HCT116 (cell line): ENCODE results near the gene NR6A1. TPM values are rescaled to one million over a fixed set of nuclear protein-coding genes. Genes with fewer than 3 reads are reported as not detected.

ENCODE experiments used
- ATAC-seq: fragments of 200-7000 bp; cut with Tn5 transposase; 2 replicates; pipeline ENCODE4 v1.9.1; 2020; ENCODE audit warnings: mild to moderate bottlenecking, moderate library complexity
- BruUV-seq: library from RNA; stranded (reverse); fragments of 400-500 nt; replicated peaks from 2 replicates; lab custom pipeline; 2021; lab: Mats Ljungman, UMichigan
- CTCF ChIA-PET: fragments of 300-600 bp; sonication (Branson Sonifier 250); formaldehyde crosslinking; loops from one replicate; lab custom pipeline; 2021; ENCODE audit warnings: antibody characterized with exemption; lab: Charles Lee
- POLR2A ChIA-PET: fragments of 300-600, 350-600 bp; sonication (Branson Sonifier 250); formaldehyde crosslinking; loops from one replicate; lab custom pipeline; 2021; ENCODE audit warnings: antibody characterized with exemption; lab: Charles Lee
- RAD21 ChIA-PET, 2 experiments: fragments of 300-600 bp; sonication (Branson Sonifier 250); formaldehyde crosslinking; loops; one replicate each; lab custom pipeline; 2023; ENCODE audit warnings: low total read pairs in 2 of 2; ENCODE audit not compliant: uncharacterized antibody in 2 of 2, unreplicated experiment in 2 of 2, low non-redundant PET in 1 of 2; lab: Charles Lee
- DNase-seq: peaks from one replicate; pipeline ENCODE4 v3.0.0-alpha.2; 2010; ENCODE audit warnings: low read depth, low spot score
- H2AFZ ChIP-seq: fragments of 200-600 bp; shearing (Covaris generic), sonication (generic); 2 replicates; pipeline ENCODE4 v1.6.1; 2017; ENCODE audit warnings: low read depth, mixed run types, mixed read lengths, antibody characterized with exemption, low read length; ENCODE audit not compliant: poor library complexity, severe bottlenecking
- H3K27ac ChIP-seq: 2 replicates; pipeline ENCODE4 v1.5.1; 2012; ENCODE audit warnings: low read depth, low read length
- H3K27me3 ChIP-seq: fragments of 200-600 bp; sonication (generic); 2 replicates; pipeline ENCODE4 v1.6.1; 2016; ENCODE audit warnings: mixed run types, low read length, mixed read lengths; ENCODE audit not compliant: insufficient read depth
- H3K36me3 ChIP-seq, 2 experiments: fragments of 200-500 bp in 1 of 2; fragments of 200-600 bp in 1 of 2; sonication (Bioruptor generic) in 1 of 2; sonication (generic) in 1 of 2; 2 replicates each; pipeline versions ENCODE4 v1.5.1 to v1.6.1; 2014 to 2016; ENCODE audit warnings: low read length in 2 of 2, inconsistent platforms in 1 of 2, mixed read lengths in 1 of 2, mixed run types in 1 of 2; ENCODE audit not compliant: insufficient read depth in 2 of 2, control insufficient read depth in 1 of 2
- H3K4me1 ChIP-seq, 2 experiments: fragments of 200-600 bp in 1 of 2; sonication (generic) in 1 of 2; 2 replicates each; pipeline versions ENCODE4 v1.5.1 to v1.6.1; 2012 to 2017; ENCODE audit warnings: low read length in 2 of 2, inconsistent platforms in 1 of 2, mild to moderate bottlenecking in 1 of 2, mixed read lengths in 1 of 2, mixed run types in 1 of 2, moderate library complexity in 1 of 2; ENCODE audit not compliant: insufficient read depth in 2 of 2, control insufficient read depth in 1 of 2
- H3K4me2 ChIP-seq: fragments of 200-600 bp; sonication (generic); 2 replicates; pipeline ENCODE4 v1.6.1; 2017; ENCODE audit warnings: mixed run types, low read length, mixed read lengths
- H3K4me3 ChIP-seq, 2 experiments: fragments of 200-600 bp in 1 of 2; sonication (generic) in 1 of 2; replicated peaks in 1 of 2; 2 replicates each; pipeline ENCODE4 v1.5.1; 2011 to 2016; ENCODE audit warnings: low read length in 2 of 2, control low read depth in 1 of 2, low read depth in 1 of 2, mild to moderate bottlenecking in 1 of 2, mixed read lengths in 1 of 2, mixed run types in 1 of 2
- H3K79me2 ChIP-seq: fragments of 200-600 bp; sonication (generic); 2 replicates; pipeline ENCODE4 v1.6.1; 2017; ENCODE audit warnings: mild to moderate bottlenecking, mixed run types, low read length, moderate library complexity, mixed read lengths; ENCODE audit not compliant: insufficient read depth
- H3K9ac ChIP-seq: fragments of 200-600 bp; sonication (generic); 2 replicates; pipeline ENCODE4 v1.6.1; 2016; ENCODE audit warnings: low read length, mixed read lengths
- H3K9me2 ChIP-seq: fragments of 200-600 bp; sonication (generic), shearing (Covaris generic); 2 replicates; pipeline ENCODE4 v1.6.1; 2017; ENCODE audit warnings: mixed run types, mild to moderate bottlenecking, moderate library complexity; ENCODE audit not compliant: insufficient read depth
- H3K9me3 ChIP-seq, 2 experiments: fragments of 200-500 bp in 1 of 2; fragments of 200-600 bp in 1 of 2; sonication (Bioruptor generic) in 1 of 2; sonication (generic) in 1 of 2; 2 replicates each; pipeline ENCODE4 v1.6.1; 2014 to 2017; ENCODE audit warnings: low read length in 2 of 2, mixed read lengths in 2 of 2, inconsistent platforms in 1 of 2, low read depth in 1 of 2, mild to moderate bottlenecking in 1 of 2, mixed run types in 1 of 2, moderate library complexity in 1 of 2; ENCODE audit not compliant: control insufficient read depth in 1 of 2, insufficient read depth in 1 of 2
- H4K20me1 ChIP-seq: fragments of 200-600 bp; sonication (generic), shearing (Covaris generic); 2 replicates; pipeline ENCODE4 v1.6.1; 2017; ENCODE audit warnings: mixed run types, mild to moderate bottlenecking, moderate library complexity; ENCODE audit not compliant: insufficient read depth
- CEBPB ChIP-seq: IDR thresholded peaks from 2 replicates; pipeline ENCODE4 v1.6.1; 2012; ENCODE audit warnings: low read depth
- CTCF ChIP-seq, 3 experiments: fragments of 200-600 bp in 1 of 3; sonication (generic) in 1 of 3; IDR thresholded peaks in 2 of 3; conservative IDR thresholded peaks in 1 of 3; 2 replicates each; pipeline ENCODE4 v1.5.1; 2012 to 2017; ENCODE audit warnings: low read depth in 2 of 3, low read length in 2 of 3, antibody characterized with exemption in 1 of 3, borderline replicate concordance in 1 of 3, control low read depth in 1 of 3, mild to moderate bottlenecking in 1 of 3, mixed read lengths in 1 of 3, mixed run types in 1 of 3, moderate library complexity in 1 of 3; ENCODE audit not compliant: insufficient read depth in 1 of 3
- ELF1 ChIP-seq: IDR thresholded peaks from 2 replicates; pipeline ENCODE4 v1.6.1; 2012; ENCODE audit warnings: low read depth, borderline replicate concordance
- EZH2 ChIP-seq: fragments of 200-600 bp; sonication (generic); IDR thresholded peaks from 2 replicates; pipeline ENCODE4 v1.6.1; 2017; ENCODE audit warnings: antibody characterized with exemption, mixed run types
- EZH2phosphoT487 ChIP-seq: fragments of 200-600 bp; IDR thresholded peaks from 2 replicates; pipeline ENCODE4 v1.6.1; 2018; ENCODE audit warnings: antibody characterized with exemption, borderline replicate concordance
- MAX ChIP-seq: IDR thresholded peaks from 2 replicates; pipeline ENCODE4 v1.6.1; 2012
- POLR2AphosphoS5 ChIP-seq: IDR thresholded peaks from 2 replicates; pipeline ENCODE4 v1.6.1; 2011; ENCODE audit warnings: mild to moderate bottlenecking, low read depth, low read length, moderate library complexity
- SIN3A ChIP-seq: IDR thresholded peaks from 2 replicates; pipeline ENCODE4 v1.6.1; 2012; ENCODE audit warnings: low read depth
- SP1 ChIP-seq: IDR thresholded peaks from 2 replicates; pipeline ENCODE4 v1.6.1; 2012; ENCODE audit warnings: low read depth
- YY1 ChIP-seq: IDR thresholded peaks from 2 replicates; pipeline ENCODE4 v1.6.1; 2011; ENCODE audit warnings: low read length, low read depth, moderate library complexity, mild to moderate bottlenecking; ENCODE audit not compliant: insufficient replicate concordance; ENCODE audit errors: extremely low read depth
- intact Hi-C: fragments of 100-400 bp; cut with micrococcal nuclease; formaldehyde crosslinking; loops from 2 replicates; pipeline ENCODE4 v1.10.0; 2022
- total RNA-seq: library from RNA; stranded (reverse); gene quantifications from one replicate; pipeline ENCODE4 v1.2.1, GENCODE V29; 2021; ENCODE audit not compliant: unreplicated experiment

NR6A1 gene
- total RNA-seq, 1 experiment from 2014 or later: 9.9 TPM

- ATAC-seq: no peak
- Histone ChIP-seq H3K9me2 (no peaks in the 10 kb centered on the region), H3K9ac (no peak overlapping the region), H3K4me3 (no peak overlapping the region), H3K9me3 (no peaks in the 10 kb centered on the region), H3K4me2 (no peak overlapping the region), H3K36me3 (no peaks in the 10 kb centered on the region), H3K4me1 (peaks cover 6 to 21% of the 10 kb centered on the region in 2 experiments), H3K27ac (no peak overlapping the region), H4K20me1 (no peaks in the 10 kb centered on the region), H3K79me2 (no peaks in the 10 kb centered on the region), H2AFZ (no peak overlapping the region), H3K27me3 (no peaks in the 10 kb centered on the region)
- RAD21 ChIA-PET: no interaction called here
- POLR2A ChIA-PET: no interaction called here
- BruUV-seq: no TSS peak
- no peak for DNase-seq
- CTCF ChIA-PET: interaction anchor here (5.2 kb wide), 1 partner anchor 14 kb away, joined by 25 read pairs; no protein-coding TSS in a partner anchor
- no peak for TF ChIP-seq CTCF (IDR thresholded peaks at IDR 0.05 in 2 of 3, conservative IDR thresholded peaks at IDR 0.05 in 1 of 3; ENCODE audit: borderline replicate concordance in 1 of 3, insufficient read depth in 1 of 3, low read depth in 2 of 3, low read length in 2 of 3)
- TF ChIP-seq POLR2AphosphoS5: no peak
- no peak for TF ChIP-seq EZH2
- TF ChIP-seq SP1: no peak
- TF ChIP-seq ELF1: no peak
- no peak for TF ChIP-seq YY1
- no peak for TF ChIP-seq MAX
- TF ChIP-seq CEBPB: no peak
- TF ChIP-seq EZH2phosphoT487: no peak
- no peak for TF ChIP-seq SIN3A
- intact Hi-C loops: no loop called here
Measured at GRCh38 chr9:124632077-124632621, 139.0 kb downstream of the NR6A1 start.
